ENCODE measurements around the gene PTGES. TPM values are rescaled to one million over a fixed set of nuclear protein-coding genes. Genes with fewer than 3 reads are reported as not detected.

PTGES gene
- polyA plus RNA-seq: not detected in 2 replicates

GRCh38 chr9:129752900-129753729, at the start of gene PTGES:
TSS of gene PTGES (minus strand) at chr9:129753042. CDS start at chr9:129753012, 30 bp downstream.

Other genes with a start within 250 kb of the PTGES start
- gene C9orf50, start 131.9 kb downstream of the PTGES start, polyA plus RNA-seq: not detected in 2 replicates
- gene NTMT1, start 126.9 kb downstream of the PTGES start, polyA plus RNA-seq: 17.2 and 34.2 TPM in 2 replicates
- gene ASB6, start 110.9 kb downstream of the PTGES start, polyA plus RNA-seq: 4.1 and 8.5 TPM in 2 replicates
- gene PRRX2, start 87.4 kb downstream of the PTGES start, polyA plus RNA-seq: not detected in 2 replicates
- 4.2 and 4.7 TPM in 2 replicates for gene TOR1B, start 50.1 kb upstream of the PTGES start, polyA plus RNA-seq
- 21.4 and 31.2 TPM in 2 replicates for gene TOR1A, start 71.1 kb upstream of the PTGES start, polyA plus RNA-seq
- 70.4 and 116 TPM in 2 replicates for gene C9orf78, start 82.2 kb upstream of the PTGES start, polyA plus RNA-seq
- 2.5 and 4.3 TPM in 2 replicates for gene USP20, start 82.4 kb upstream of the PTGES start, polyA plus RNA-seq